Measurements from ENCODE around the gene PRELID3B. TPM values are rescaled to one million over a fixed set of nuclear protein-coding genes. Genes with fewer than 3 reads are reported as not detected.

The PRELID3B gene
- total and polyA plus RNA-seq, 2 of the 13 experiments (the other 11 are each of a cell fraction or from before 2014, with no cell fraction given) = 23.3 to 42.6 TPM

DNA sequence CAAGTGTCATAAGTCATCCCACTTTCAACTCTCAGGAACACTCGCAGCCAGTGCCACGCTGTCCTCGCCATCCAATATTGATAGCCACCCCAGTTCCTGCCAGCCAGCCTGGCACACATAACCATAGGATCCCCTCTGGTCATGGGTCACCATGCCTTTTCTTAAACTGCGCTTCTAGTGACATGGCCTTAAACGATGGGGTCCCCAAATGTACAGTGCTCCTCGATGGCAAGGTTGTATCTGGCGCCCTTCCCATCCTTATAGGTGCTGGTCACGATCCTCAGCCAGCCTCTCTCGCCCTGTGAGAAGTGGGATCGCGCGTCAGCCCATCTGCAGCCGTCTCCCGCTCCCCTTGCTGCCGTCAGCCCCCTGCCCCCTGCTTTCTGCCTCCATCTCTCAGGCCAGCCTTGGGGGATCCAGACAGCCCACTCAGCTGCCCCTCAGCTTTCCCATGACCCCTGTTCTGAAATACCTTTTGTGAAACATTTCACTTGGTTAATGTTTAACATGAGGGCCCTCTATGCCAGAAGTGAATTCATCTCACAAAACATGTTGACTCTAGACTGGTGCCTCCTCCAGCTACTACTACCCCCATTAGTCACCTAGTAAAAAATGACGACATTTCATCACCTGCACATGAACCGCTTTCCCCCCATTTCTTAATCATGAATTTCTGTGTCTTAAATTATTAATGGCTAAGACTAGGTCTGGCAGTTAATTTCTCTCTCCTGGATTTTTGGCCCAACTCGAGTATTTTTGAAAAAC is 46.9 kb downstream of the PRELID3B start (continued):
- no peak for TF ChIP-seq EED (CRISPR knock-in tag; IDR thresholded peaks at IDR 0.05)
- TF ChIP-seq ZMYM4 (CRISPR knock-in tag; IDR thresholded peaks at IDR 0.05) = peak; percentile 60
- peak; percentile 58; the same call in 1 of the 2 replicates for TF ChIP-seq ZNF331 (CRISPR knock-in tag; IDR thresholded peaks at IDR 0.05)
- TF ChIP-seq SRSF9 (IDR thresholded peaks at IDR 0.05; ENCODE audit: borderline replicate concordance, insufficient read depth, low read depth, low read length, poor library complexity, severe bottlenecking) = no peak
- TF ChIP-seq NFKBIZ (CRISPR knock-in tag; IDR thresholded peaks at IDR 0.05) = peak; percentile 38; the same call in 1 of the 2 replicates
- TF ChIP-seq RFXAP (CRISPR knock-in tag; IDR thresholded peaks at IDR 0.05; ENCODE audit: borderline replicate concordance) = no peak
- 0 out of 2 replicates have a peak, but pooled peaks have one; percentile 58 for TF ChIP-seq DNMT3B (CRISPR knock-in tag; conservative IDR thresholded peaks at IDR 0.05)
- TF ChIP-seq ZBTB8A (CRISPR knock-in tag; IDR thresholded peaks at IDR 0.05; ENCODE audit: borderline replicate concordance, low read depth) = no peak
- TF ChIP-seq NCOA2 (CRISPR knock-in tag; IDR thresholded peaks at IDR 0.05) = peak; percentile 68
- no peak for TF ChIP-seq MEIS1 (CRISPR knock-in tag; IDR thresholded peaks at IDR 0.05; ENCODE audit: borderline replicate concordance)
- TF ChIP-seq, protein P1, sequence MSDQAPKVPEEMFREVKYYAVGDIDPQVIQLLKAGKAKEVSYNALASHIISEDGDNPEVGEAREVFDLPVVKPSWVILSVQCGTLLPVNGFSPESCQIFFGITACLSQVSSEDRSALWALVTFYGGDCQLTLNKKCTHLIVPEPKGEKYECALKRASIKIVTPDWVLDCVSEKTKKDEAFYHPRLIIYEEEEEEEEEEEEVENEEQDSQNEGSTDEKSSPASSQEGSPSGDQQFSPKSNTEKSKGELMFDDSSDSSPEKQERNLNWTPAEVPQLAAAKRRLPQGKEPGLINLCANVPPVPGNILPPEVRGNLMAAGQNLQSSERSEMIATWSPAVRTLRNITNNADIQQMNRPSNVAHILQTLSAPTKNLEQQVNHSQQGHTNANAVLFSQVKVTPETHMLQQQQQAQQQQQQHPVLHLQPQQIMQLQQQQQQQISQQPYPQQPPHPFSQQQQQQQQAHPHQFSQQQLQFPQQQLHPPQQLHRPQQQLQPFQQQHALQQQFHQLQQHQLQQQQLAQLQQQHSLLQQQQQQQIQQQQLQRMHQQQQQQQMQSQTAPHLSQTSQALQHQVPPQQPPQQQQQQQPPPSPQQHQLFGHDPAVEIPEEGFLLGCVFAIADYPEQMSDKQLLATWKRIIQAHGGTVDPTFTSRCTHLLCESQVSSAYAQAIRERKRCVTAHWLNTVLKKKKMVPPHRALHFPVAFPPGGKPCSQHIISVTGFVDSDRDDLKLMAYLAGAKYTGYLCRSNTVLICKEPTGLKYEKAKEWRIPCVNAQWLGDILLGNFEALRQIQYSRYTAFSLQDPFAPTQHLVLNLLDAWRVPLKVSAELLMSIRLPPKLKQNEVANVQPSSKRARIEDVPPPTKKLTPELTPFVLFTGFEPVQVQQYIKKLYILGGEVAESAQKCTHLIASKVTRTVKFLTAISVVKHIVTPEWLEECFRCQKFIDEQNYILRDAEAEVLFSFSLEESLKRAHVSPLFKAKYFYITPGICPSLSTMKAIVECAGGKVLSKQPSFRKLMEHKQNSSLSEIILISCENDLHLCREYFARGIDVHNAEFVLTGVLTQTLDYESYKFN (CRISPR knock-in tag; conservative IDR thresholded peaks at IDR 0.05) = peak; percentile 94
- TF ChIP-seq POLR2A (IDR thresholded peaks at IDR 0.05; ENCODE audit: insufficient read depth in 1 of 2, low read depth in 2 of 2, low read length in 2 of 2) = no peak; a peak in 1 of 4 replicates
- peak; percentile 85 for TF ChIP-seq FOXA3 (CRISPR knock-in tag; IDR thresholded peaks at IDR 0.05)
- TF ChIP-seq ATF7 (IDR thresholded peaks at IDR 0.05) = peak; percentile 91
- TF ChIP-seq ATF7 (CRISPR knock-in tag; IDR thresholded peaks at IDR 0.05) = 0 out of 2 replicates have a peak, but pooled peaks have one; percentile 60
- no peak for TF ChIP-seq PLRG1 (conservative IDR thresholded peaks at IDR 0.05)
- TF ChIP-seq, protein P2, sequence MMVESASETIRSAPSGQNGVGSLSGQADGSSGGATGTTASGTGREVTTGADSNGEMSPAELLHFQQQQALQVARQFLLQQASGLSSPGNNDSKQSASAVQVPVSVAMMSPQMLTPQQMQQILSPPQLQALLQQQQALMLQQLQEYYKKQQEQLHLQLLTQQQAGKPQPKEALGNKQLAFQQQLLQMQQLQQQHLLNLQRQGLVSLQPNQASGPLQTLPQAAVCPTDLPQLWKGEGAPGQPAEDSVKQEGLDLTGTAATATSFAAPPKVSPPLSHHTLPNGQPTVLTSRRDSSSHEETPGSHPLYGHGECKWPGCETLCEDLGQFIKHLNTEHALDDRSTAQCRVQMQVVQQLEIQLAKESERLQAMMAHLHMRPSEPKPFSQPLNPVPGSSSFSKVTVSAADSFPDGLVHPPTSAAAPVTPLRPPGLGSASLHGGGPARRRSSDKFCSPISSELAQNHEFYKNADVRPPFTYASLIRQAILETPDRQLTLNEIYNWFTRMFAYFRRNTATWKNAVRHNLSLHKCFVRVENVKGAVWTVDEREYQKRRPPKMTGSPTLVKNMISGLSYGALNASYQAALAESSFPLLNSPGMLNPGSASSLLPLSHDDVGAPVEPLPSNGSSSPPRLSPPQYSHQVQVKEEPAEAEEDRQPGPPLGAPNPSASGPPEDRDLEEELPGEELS (CRISPR knock-in tag; IDR thresholded peaks at IDR 0.05) = peak; percentile 62

Measured in HepG2 (cell line).